DND-41 (cell line): Measurements from ENCODE around the gene NR2F1.

Source experiments
- ATAC-seq: fragments of 200-7000 bp; cut with Tn5 transposase; 3 replicates; pipeline ENCODE4 v1.9.1; 2021; ENCODE audit warnings: low read depth; ENCODE audit not compliant: insufficient read depth
- DNase-seq: peaks from one replicate; pipeline ENCODE4 v3.0.0-alpha.2; 2020
- H2AFZ ChIP-seq: 2 replicates; pipeline ENCODE4 v1.6.0; 2012; ENCODE audit warnings: low read depth, low read length
- H3K27ac ChIP-seq: 2 replicates; pipeline ENCODE4 v1.5.1; 2012; ENCODE audit warnings: low read length, inconsistent platforms
- H3K27me3 ChIP-seq: fragments of 200-600 bp; sonication (generic); 2 replicates; pipeline ENCODE4 v1.6.0; 2012; ENCODE audit warnings: low read length, mild to moderate bottlenecking, inconsistent platforms; ENCODE audit not compliant: insufficient read depth, poor library complexity
- H3K36me3 ChIP-seq: 2 replicates; pipeline ENCODE4 v1.5.1; 2012; ENCODE audit warnings: low read length, inconsistent platforms; ENCODE audit not compliant: insufficient read depth
- H3K4me1 ChIP-seq: 2 replicates; pipeline ENCODE4 v1.5.1; 2012; ENCODE audit warnings: mild to moderate bottlenecking, low read length; ENCODE audit not compliant: insufficient read depth
- H3K4me2 ChIP-seq: 2 replicates; pipeline ENCODE4 v1.6.0; 2012; ENCODE audit warnings: mild to moderate bottlenecking, moderate library complexity, low read length, inconsistent platforms; ENCODE audit not compliant: insufficient read depth
- H3K4me3 ChIP-seq, 2 experiments: fragments of 200-600 bp in 1 of 2; shearing (Covaris generic) in 1 of 2; 2 replicates each; pipeline ENCODE4 v1.5.1; 2012 to 2016; ENCODE audit warnings: inconsistent platforms in 2 of 2, low read length in 2 of 2, mild to moderate bottlenecking in 2 of 2, low read depth in 1 of 2, moderate library complexity in 1 of 2
- H3K79me2 ChIP-seq: 2 replicates; pipeline ENCODE4 v1.6.0; 2012; ENCODE audit warnings: low read length, inconsistent platforms; ENCODE audit not compliant: insufficient read depth
- H3K9ac ChIP-seq: 2 replicates; pipeline ENCODE4 v1.6.0; 2012; ENCODE audit warnings: low read depth, mild to moderate bottlenecking, inconsistent platforms, low read length, moderate library complexity
- H3K9me3 ChIP-seq: 2 replicates; pipeline ENCODE4 v1.5.1; 2012; ENCODE audit warnings: low read length, moderate library complexity, mild to moderate bottlenecking, inconsistent platforms; ENCODE audit not compliant: insufficient read depth, severe bottlenecking
- H4K20me1 ChIP-seq: 2 replicates; pipeline ENCODE4 v1.6.0; 2012; ENCODE audit warnings: low read length; ENCODE audit not compliant: insufficient read depth
- EZH2 ChIP-seq: IDR thresholded peaks from 3 replicates; pipeline ENCODE4 v1.6.1; 2012; ENCODE audit warnings: borderline replicate concordance, low read depth, mild to moderate bottlenecking, moderate library complexity, low read length, inconsistent platforms; ENCODE audit not compliant: severe bottlenecking
- TF ChIP-seq, protein P1 (sequence below): IDR thresholded peaks from 2 replicates; pipeline ENCODE4 v1.5.1; 2012; ENCODE audit warnings: borderline replicate concordance, low read length, moderate library complexity, mild to moderate bottlenecking; ENCODE audit not compliant: poor library complexity, severe bottlenecking; ENCODE audit errors: extremely low read depth

The NR2F1 gene

DNA sequence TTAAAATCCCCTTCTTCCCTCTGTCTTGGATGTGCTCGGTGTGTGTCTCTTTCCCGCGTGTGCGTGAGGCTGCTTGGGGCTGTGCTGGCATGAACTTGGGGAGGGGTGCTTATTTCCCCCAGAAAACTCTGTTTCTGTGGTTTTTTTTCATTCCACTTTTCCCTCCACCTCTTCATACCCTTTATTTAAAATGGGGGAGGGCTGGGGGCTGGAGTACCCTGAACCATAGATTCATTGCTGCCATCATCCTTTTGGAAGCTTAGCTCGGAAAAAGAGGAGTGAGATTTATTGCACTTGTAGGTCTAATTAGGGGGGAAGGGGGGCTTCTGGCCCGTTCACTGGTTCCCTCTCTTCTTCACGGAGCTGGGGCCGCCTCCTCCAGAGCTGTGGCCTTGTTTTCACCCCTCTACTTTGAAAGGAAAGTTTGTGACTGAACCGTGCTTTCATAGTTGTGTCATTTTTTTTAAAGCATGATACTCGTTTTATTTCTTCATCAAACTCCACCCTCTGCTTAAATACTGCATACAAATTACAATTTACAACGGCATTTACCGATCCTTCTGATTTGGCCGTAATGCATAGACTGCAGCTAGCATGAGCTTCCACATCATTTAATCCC lies 2.9 kb downstream of the NR2F1 start:
- H3K27me3 ChIP-seq = peaks cover 33% of the 10 kb centered on the region
- no peak for ATAC-seq
- H3K4me2 ChIP-seq = peak overlapping the region; percentile 91; the same call in 1 of the 2 replicates
- H3K4me3 ChIP-seq = no peak overlapping the region; a peak in 1 of 4 replicates
- no peaks in the 10 kb centered on the region for H3K36me3 ChIP-seq
- H3K79me2 ChIP-seq = no peaks in the 10 kb centered on the region
- H2AFZ ChIP-seq = no peak overlapping the region
- H3K4me1 ChIP-seq = peaks cover 24% of the 10 kb centered on the region
- TF ChIP-seq, protein P1, sequence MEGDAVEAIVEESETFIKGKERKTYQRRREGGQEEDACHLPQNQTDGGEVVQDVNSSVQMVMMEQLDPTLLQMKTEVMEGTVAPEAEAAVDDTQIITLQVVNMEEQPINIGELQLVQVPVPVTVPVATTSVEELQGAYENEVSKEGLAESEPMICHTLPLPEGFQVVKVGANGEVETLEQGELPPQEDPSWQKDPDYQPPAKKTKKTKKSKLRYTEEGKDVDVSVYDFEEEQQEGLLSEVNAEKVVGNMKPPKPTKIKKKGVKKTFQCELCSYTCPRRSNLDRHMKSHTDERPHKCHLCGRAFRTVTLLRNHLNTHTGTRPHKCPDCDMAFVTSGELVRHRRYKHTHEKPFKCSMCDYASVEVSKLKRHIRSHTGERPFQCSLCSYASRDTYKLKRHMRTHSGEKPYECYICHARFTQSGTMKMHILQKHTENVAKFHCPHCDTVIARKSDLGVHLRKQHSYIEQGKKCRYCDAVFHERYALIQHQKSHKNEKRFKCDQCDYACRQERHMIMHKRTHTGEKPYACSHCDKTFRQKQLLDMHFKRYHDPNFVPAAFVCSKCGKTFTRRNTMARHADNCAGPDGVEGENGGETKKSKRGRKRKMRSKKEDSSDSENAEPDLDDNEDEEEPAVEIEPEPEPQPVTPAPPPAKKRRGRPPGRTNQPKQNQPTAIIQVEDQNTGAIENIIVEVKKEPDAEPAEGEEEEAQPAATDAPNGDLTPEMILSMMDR = no peak
- no peak for TF ChIP-seq EZH2
- no peak overlapping the region for H3K27ac ChIP-seq
- no peaks in the 10 kb centered on the region for H4K20me1 ChIP-seq
- no peak overlapping the region for H3K9ac ChIP-seq
- H3K9me3 ChIP-seq = no peaks in the 10 kb centered on the region
- no peak for DNase-seq

DNA sequence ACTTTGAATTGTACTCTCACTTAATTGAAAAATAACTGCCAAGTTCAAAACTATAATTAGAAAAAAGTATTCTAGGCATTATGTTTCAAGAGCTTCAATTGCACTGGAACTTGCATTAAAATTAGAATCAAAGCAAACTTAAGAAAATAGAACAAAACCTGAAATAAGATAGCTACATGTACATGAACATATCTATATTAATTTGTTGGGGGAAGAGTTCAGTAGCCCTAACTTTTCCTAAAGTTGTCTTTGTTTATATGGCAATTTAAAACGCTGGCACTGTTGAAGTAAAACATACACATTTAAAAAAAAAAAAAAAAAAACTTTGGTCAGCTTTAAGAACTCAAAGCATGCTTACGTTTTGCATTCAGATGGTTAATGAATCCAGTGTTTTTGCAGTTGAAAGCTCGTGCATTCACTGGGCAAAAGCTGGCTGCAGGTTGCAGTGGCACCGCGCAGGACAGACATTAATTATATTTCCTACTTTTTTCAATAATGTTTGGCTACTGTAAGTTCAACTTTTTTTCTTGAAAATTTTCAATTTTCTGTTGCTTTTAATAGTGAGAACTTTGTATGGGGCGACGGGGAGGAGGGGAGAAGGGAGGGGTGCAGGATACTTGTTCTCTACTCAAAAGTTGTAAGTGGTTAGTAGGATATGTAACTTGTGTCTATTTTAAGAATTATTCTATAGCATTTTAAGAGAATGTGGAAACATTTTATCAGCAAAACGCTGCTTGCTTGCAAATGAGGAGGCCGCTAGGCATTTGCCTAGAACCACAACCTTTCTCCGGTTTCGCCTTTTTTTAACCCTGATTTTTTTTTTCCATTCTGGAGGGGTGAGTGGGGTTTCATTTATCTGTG lies 3.9 kb downstream of the NR2F1 start:
- Histone ChIP-seq H3K27me3 (peaks cover 30% of the 10 kb centered on the region), H3K4me1 (peaks cover 20% of the 10 kb centered on the region), H3K9me3 (no peaks in the 10 kb centered on the region), H3K36me3 (no peaks in the 10 kb centered on the region), H3K4me2 (no peak overlapping the region), H3K79me2 (no peaks in the 10 kb centered on the region), H3K27ac (no peak overlapping the region), H3K4me3 (no peak overlapping the region), H4K20me1 (no peaks in the 10 kb centered on the region), H3K9ac (no peak overlapping the region), H2AFZ (no peak overlapping the region)
- no peak for ATAC-seq
- TF ChIP-seq EZH2 = no peak
- TF ChIP-seq, protein P1 = no peak
- no peak for DNase-seq

DNA sequence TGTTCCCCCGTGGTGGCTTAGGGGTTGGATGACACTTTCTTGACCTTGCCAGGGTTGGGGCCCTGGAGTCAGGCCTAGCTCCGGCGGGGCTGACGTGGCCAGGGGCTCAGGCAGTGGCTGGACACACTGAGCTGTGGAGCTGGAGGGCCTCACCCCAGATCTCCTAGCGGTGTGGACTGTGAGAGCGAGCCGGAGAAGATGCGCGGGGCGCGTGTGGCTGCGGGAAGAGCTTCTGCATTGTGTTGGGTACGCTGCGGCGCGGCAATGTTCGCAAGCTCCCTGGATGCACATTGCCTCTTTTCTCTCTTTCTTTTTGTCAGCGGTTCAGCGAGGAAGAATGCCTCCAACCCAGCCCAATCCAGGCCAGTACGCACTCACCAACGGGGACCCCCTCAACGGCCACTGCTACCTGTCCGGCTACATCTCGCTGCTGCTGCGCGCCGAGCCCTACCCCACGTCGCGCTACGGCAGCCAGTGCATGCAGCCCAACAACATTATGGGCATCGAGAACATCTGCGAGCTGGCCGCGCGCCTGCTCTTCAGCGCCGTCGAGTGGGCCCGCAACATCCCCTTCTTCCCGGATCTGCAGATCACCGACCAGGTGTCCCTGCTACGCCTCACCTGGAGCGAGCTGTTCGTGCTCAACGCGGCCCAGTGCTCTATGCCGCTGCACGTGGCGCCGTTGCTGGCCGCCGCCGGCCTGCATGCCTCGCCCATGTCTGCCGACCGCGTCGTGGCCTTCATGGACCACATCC lies 4.8 kb downstream of the NR2F1 start:
- Histone ChIP-seq H3K4me2 (no peak overlapping the region), H3K4me1 (peaks cover 19% of the 10 kb centered on the region), H2AFZ (no peak overlapping the region), H3K27ac (no peak overlapping the region), H3K79me2 (no peaks in the 10 kb centered on the region), H3K4me3 (no peak overlapping the region), H3K36me3 (no peaks in the 10 kb centered on the region), H4K20me1 (no peaks in the 10 kb centered on the region), H3K9me3 (no peaks in the 10 kb centered on the region), H3K9ac (no peak overlapping the region), H3K27me3 (peaks cover 22% of the 10 kb centered on the region)
- no peak for TF ChIP-seq EZH2
- TF ChIP-seq, protein P1 = no peak
- no peak for DNase-seq
- ATAC-seq = no peak
